ENCODE results near the gene QSOX2.

DNA sequence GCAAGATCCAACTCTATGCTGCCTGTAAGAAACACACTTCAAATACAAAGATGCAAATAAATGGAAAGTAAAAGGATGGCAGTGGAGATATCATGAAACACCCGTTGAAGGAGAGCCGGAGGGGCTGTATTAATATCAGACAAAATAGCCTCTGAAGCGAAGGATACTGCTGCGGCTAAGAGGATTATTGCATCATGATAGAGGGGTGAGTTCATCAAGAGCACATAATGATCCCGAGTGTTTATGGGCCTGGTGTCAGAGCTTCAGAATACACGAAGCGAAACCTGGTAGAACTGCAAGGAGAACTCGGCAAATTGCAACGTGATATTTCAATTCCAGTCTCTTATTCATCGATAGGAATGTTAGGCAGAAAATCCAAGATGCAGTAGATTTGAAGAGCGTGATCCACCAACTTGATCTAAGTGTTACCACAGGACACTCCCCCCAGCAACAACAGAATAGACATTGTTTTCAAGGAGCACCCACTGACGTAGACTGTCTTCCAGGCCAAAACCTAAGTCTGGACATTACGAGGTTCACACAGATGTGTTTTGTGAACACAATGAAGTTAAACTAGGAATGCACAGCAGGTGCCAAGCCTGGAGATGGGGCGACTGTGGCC lies 27.7 kb upstream of the QSOX2 start:
- TF ChIP-seq, protein P1, sequence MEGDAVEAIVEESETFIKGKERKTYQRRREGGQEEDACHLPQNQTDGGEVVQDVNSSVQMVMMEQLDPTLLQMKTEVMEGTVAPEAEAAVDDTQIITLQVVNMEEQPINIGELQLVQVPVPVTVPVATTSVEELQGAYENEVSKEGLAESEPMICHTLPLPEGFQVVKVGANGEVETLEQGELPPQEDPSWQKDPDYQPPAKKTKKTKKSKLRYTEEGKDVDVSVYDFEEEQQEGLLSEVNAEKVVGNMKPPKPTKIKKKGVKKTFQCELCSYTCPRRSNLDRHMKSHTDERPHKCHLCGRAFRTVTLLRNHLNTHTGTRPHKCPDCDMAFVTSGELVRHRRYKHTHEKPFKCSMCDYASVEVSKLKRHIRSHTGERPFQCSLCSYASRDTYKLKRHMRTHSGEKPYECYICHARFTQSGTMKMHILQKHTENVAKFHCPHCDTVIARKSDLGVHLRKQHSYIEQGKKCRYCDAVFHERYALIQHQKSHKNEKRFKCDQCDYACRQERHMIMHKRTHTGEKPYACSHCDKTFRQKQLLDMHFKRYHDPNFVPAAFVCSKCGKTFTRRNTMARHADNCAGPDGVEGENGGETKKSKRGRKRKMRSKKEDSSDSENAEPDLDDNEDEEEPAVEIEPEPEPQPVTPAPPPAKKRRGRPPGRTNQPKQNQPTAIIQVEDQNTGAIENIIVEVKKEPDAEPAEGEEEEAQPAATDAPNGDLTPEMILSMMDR (IDR thresholded peaks at IDR 0.05): no peak
- TF ChIP-seq POLR2A (IDR thresholded peaks at IDR 0.05): no peak

Data from body of pancreas (tissue), 4 donors.